Thyroid gland (tissue), 4 donors: ENCODE results near the gene ZRANB3.

Experiments used
- POLR2A ChIP-seq, 2 donors: fragments of 450-650 bp; IDR thresholded peaks; one replicate each; pipeline ENCODE4 v1.6.1; 2017; ENCODE audit warnings: antibody characterized with exemption in 2 of 2, mild to moderate bottlenecking in 2 of 2, moderate library complexity in 1 of 2
- TF ChIP-seq, protein P1 (sequence below), 6 experiments: fragments of 200-600 bp in 3 of 6; fragments of 450-650 bp in 3 of 6; sonication (generic) in 3 of 6; IDR thresholded peaks; one replicate each; pipeline ENCODE4 v1.5.1; 2016 to 2019; ENCODE audit warnings: antibody characterized with exemption in 6 of 6, mild to moderate bottlenecking in 2 of 6, inconsistent platforms in 1 of 6, moderate library complexity in 1 of 6

DNA sequence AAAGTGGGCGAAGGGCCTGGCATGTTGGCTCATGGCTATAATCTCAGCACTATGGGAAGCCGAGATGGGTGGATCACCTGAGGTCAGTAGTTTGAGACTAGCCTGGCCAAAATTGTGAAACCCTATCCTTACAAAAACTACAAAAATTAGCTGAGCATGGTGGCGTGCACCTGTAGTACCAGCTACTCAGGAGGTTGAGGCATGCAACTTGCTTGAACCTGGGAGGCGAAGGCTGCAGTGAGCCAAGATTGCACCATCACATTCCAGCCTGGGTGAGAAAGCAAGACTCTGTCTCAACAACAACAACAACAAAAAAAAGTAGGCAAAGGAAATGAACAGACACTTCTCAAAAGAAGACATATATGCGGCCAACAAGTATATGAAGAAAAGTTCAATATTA lies 282.4 kb downstream of the ZRANB3 start:
- TF ChIP-seq POLR2A (IDR thresholded peaks at IDR 0.05) = no peak
- TF ChIP-seq, protein P1, sequence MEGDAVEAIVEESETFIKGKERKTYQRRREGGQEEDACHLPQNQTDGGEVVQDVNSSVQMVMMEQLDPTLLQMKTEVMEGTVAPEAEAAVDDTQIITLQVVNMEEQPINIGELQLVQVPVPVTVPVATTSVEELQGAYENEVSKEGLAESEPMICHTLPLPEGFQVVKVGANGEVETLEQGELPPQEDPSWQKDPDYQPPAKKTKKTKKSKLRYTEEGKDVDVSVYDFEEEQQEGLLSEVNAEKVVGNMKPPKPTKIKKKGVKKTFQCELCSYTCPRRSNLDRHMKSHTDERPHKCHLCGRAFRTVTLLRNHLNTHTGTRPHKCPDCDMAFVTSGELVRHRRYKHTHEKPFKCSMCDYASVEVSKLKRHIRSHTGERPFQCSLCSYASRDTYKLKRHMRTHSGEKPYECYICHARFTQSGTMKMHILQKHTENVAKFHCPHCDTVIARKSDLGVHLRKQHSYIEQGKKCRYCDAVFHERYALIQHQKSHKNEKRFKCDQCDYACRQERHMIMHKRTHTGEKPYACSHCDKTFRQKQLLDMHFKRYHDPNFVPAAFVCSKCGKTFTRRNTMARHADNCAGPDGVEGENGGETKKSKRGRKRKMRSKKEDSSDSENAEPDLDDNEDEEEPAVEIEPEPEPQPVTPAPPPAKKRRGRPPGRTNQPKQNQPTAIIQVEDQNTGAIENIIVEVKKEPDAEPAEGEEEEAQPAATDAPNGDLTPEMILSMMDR (IDR thresholded peaks at IDR 0.05) = no peak
